ENCODE data around the gene ISYNA1. TPM values are rescaled to one million over a fixed set of nuclear protein-coding genes. Genes with fewer than 3 reads are reported as not detected.

ISYNA1 gene
- total and polyA plus RNA-seq, 2 experiments from 2014 or later: 191 to 208 TPM

GRCh38 chr19:18384775-18385174 lies 53.2 kb downstream of the ISYNA1 start (continued):
- TF ChIP-seq, protein P1, sequence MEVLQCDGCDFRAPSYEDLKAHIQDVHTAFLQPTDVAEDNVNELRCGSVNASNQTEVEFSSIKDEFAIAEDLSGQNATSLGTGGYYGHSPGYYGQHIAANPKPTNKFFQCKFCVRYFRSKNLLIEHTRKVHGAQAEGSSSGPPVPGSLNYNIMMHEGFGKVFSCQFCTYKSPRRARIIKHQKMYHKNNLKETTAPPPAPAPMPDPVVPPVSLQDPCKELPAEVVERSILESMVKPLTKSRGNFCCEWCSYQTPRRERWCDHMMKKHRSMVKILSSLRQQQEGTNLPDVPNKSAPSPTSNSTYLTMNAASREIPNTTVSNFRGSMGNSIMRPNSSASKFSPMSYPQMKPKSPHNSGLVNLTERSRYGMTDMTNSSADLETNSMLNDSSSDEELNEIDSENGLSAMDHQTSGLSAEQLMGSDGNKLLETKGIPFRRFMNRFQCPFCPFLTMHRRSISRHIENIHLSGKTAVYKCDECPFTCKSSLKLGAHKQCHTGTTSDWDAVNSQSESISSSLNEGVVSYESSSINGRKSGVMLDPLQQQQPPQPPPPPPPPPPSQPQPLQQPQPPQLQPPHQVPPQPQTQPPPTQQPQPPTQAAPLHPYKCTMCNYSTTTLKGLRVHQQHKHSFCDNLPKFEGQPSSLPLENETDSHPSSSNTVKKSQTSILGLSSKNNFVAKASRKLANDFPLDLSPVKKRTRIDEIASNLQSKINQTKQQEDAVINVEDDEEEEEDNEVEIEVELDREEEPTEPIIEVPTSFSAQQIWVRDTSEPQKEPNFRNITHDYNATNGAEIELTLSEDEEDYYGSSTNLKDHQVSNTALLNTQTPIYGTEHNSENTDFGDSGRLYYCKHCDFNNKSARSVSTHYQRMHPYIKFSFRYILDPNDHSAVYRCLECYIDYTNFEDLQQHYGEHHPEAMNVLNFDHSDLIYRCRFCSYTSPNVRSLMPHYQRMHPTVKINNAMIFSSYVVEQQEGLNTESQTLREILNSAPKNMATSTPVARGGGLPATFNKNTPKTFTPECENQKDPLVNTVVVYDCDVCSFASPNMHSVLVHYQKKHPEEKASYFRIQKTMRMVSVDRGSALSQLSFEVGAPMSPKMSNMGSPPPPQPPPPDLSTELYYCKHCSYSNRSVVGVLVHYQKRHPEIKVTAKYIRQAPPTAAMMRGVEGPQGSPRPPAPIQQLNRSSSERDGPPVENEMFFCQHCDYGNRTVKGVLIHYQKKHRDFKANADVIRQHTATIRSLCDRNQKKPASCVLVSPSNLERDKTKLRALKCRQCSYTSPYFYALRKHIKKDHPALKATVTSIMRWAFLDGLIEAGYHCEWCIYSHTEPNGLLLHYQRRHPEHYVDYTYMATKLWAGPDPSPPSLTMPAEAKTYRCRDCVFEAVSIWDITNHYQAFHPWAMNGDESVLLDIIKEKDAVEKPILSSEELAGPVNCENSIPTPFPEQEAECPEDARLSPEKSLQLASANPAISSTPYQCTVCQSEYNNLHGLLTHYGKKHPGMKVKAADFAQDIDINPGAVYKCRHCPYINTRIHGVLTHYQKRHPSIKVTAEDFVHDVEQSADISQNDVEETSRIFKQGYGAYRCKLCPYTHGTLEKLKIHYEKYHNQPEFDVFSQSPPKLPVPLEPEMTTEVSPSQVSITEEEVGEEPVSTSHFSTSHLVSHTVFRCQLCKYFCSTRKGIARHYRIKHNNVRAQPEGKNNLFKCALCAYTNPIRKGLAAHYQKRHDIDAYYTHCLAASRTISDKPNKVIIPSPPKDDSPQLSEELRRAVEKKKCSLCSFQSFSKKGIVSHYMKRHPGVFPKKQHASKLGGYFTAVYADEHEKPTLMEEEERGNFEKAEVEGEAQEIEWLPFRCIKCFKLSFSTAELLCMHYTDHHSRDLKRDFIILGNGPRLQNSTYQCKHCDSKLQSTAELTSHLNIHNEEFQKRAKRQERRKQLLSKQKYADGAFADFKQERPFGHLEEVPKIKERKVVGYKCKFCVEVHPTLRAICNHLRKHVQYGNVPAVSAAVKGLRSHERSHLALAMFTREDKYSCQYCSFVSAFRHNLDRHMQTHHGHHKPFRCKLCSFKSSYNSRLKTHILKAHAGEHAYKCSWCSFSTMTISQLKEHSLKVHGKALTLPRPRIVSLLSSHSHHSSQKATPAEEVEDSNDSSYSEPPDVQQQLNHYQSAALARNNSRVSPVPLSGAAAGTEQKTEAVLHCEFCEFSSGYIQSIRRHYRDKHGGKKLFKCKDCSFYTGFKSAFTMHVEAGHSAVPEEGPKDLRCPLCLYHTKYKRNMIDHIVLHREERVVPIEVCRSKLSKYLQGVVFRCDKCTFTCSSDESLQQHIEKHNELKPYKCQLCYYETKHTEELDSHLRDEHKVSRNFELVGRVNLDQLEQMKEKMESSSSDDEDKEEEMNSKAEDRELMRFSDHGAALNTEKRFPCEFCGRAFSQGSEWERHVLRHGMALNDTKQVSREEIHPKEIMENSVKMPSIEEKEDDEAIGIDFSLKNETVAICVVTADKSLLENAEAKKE (CRISPR knock-in tag; IDR thresholded peaks at IDR 0.05): no peak
- TF ChIP-seq ETS1 (IDR thresholded peaks at IDR 0.05): no peak
- TF ChIP-seq ZNF114 (CRISPR knock-in tag; IDR thresholded peaks at IDR 0.05): no peak
- no peak for TF ChIP-seq ZNF331 (CRISPR knock-in tag; IDR thresholded peaks at IDR 0.05; ENCODE audit: low read depth)
- TF ChIP-seq EZH2 (IDR thresholded peaks at IDR 0.05; ENCODE audit: low read depth, unreplicated experiment): no peak
- no peak for TF ChIP-seq POLR2AphosphoS5 (IDR thresholded peaks at IDR 0.05; ENCODE audit: low read depth)
- no peak for TF ChIP-seq JUNB (IDR thresholded peaks at IDR 0.05; ENCODE audit: unreplicated experiment)

Small RNAs within 50 kb of the gene (microRNA-seq; reads per million reads assigned to microRNA genes)
- gene MIR3189: not detected

Small RNAs within 50 kb of the gene (small RNA-seq; reads per million reads assigned to genes)
- gene MIR3189 (ENCODE audit: low replicate concordance): not detected

Other genes starting within 250 kb of the ISYNA1 start
- 41.9 and 81.3 TPM in 2 replicates for gene MPV17L2, start 244.9 kb downstream of the ISYNA1 start, total RNA-seq (2014; rRNA removed; shearing (Covaris generic))
- 38.7 and 40.2 TPM in 2 replicates for gene MPV17L2, start 244.9 kb downstream of the ISYNA1 start, polyA plus RNA-seq (2016; fragmentation: Nextera tagmentation; extraction: Ambion mirVana)
- 9.7 and 11.6 TPM in 2 replicates for gene RAB3A, start 234.1 kb downstream of the ISYNA1 start, total RNA-seq (2014; rRNA removed; shearing (Covaris generic))
- gene RAB3A, start 234.1 kb downstream of the ISYNA1 start, polyA plus RNA-seq (2016; fragmentation: Nextera tagmentation; extraction: Ambion mirVana): 20.3 and 24.1 TPM in 2 replicates
- gene PDE4C, start 211.7 kb downstream of the ISYNA1 start, total RNA-seq (2014; rRNA removed; shearing (Covaris generic)): 3.6 and 7.1 TPM in 2 replicates
- 1.6 and 2.5 TPM in 2 replicates for gene PDE4C, start 211.7 kb downstream of the ISYNA1 start, polyA plus RNA-seq (2016; fragmentation: Nextera tagmentation; extraction: Ambion mirVana)
- gene IQCN, start 163.7 kb downstream of the ISYNA1 start, total RNA-seq (2014; rRNA removed; shearing (Covaris generic)): 0.35 and 0.89 TPM in 2 replicates
- 0.10 TPM in 1 of 2 replicates, not detected in the other for gene IQCN, start 163.7 kb downstream of the ISYNA1 start, polyA plus RNA-seq (2016; fragmentation: Nextera tagmentation; extraction: Ambion mirVana)
- gene JUND, start 156.5 kb downstream of the ISYNA1 start, total RNA-seq (2014; rRNA removed; shearing (Covaris generic)): 154 and 181 TPM in 2 replicates
- gene JUND, start 156.5 kb downstream of the ISYNA1 start, polyA plus RNA-seq (2016; fragmentation: Nextera tagmentation; extraction: Ambion mirVana): 40.0 and 52.5 TPM in 2 replicates
- 511 and 591 TPM in 2 replicates for gene LSM4, start 115.1 kb downstream of the ISYNA1 start, total RNA-seq (2014; rRNA removed; shearing (Covaris generic))
- 637 and 641 TPM in 2 replicates for gene LSM4, start 115.1 kb downstream of the ISYNA1 start, polyA plus RNA-seq (2016; fragmentation: Nextera tagmentation; extraction: Ambion mirVana)
- gene PGPEP1, start 97.5 kb downstream of the ISYNA1 start, total RNA-seq (2014; rRNA removed; shearing (Covaris generic)): 18.9 and 27.6 TPM in 2 replicates
- 15.5 and 19.4 TPM in 2 replicates for gene PGPEP1, start 97.5 kb downstream of the ISYNA1 start, polyA plus RNA-seq (2016; fragmentation: Nextera tagmentation; extraction: Ambion mirVana)
- 15.7 and 19.8 TPM in 2 replicates for gene GDF15, start 52.0 kb downstream of the ISYNA1 start, total RNA-seq (2014; rRNA removed; shearing (Covaris generic))
- 12.6 and 18.3 TPM in 2 replicates for gene GDF15, start 52.0 kb downstream of the ISYNA1 start, polyA plus RNA-seq (2016; fragmentation: Nextera tagmentation; extraction: Ambion mirVana)
- 0.17 TPM in 1 of 2 replicates, not detected in the other for gene LRRC25, start 40.5 kb downstream of the ISYNA1 start, total RNA-seq (2014; rRNA removed; shearing (Covaris generic))
- 0.14 and 0.24 TPM in 2 replicates for gene LRRC25, start 40.5 kb downstream of the ISYNA1 start, polyA plus RNA-seq (2016; fragmentation: Nextera tagmentation; extraction: Ambion mirVana)
- gene SSBP4, start 18.7 kb downstream of the ISYNA1 start, total RNA-seq (2014; rRNA removed; shearing (Covaris generic)): 42.8 and 44.4 TPM in 2 replicates
- 47.9 and 52.0 TPM in 2 replicates for gene SSBP4, start 18.7 kb downstream of the ISYNA1 start, polyA plus RNA-seq (2016; fragmentation: Nextera tagmentation; extraction: Ambion mirVana)
- 16.2 and 20.1 TPM in 2 replicates for gene ELL, start 83.9 kb upstream of the ISYNA1 start, total RNA-seq (2014; rRNA removed; shearing (Covaris generic))
- 9.1 and 11.3 TPM in 2 replicates for gene ELL, start 83.9 kb upstream of the ISYNA1 start, polyA plus RNA-seq (2016; fragmentation: Nextera tagmentation; extraction: Ambion mirVana)
- 291 and 367 TPM in 2 replicates for gene FKBP8, start 105.4 kb upstream of the ISYNA1 start, total RNA-seq (2014; rRNA removed; shearing (Covaris generic))
- gene FKBP8, start 105.4 kb upstream of the ISYNA1 start, polyA plus RNA-seq (2016; fragmentation: Nextera tagmentation; extraction: Ambion mirVana): 158 and 164 TPM in 2 replicates
- 162 and 164 TPM in 2 replicates for gene KXD1, start 119.7 kb upstream of the ISYNA1 start, total RNA-seq (2014; rRNA removed; shearing (Covaris generic))
- gene KXD1, start 119.7 kb upstream of the ISYNA1 start, polyA plus RNA-seq (2016; fragmentation: Nextera tagmentation; extraction: Ambion mirVana): 108 and 111 TPM in 2 replicates
- gene UBA52, start 133.7 kb upstream of the ISYNA1 start, total RNA-seq (2014; rRNA removed; shearing (Covaris generic)): 627 and 649 TPM in 2 replicates
- gene UBA52, start 133.7 kb upstream of the ISYNA1 start, polyA plus RNA-seq (2016; fragmentation: Nextera tagmentation; extraction: Ambion mirVana): 1,301 and 1,361 TPM in 2 replicates
- gene REX1BD, start 150.7 kb upstream of the ISYNA1 start, total RNA-seq (2014; rRNA removed; shearing (Covaris generic)): 121 and 124 TPM in 2 replicates
- 135 and 138 TPM in 2 replicates for gene REX1BD, start 150.7 kb upstream of the ISYNA1 start, polyA plus RNA-seq (2016; fragmentation: Nextera tagmentation; extraction: Ambion mirVana)
- 17.1 and 18.1 TPM in 2 replicates for gene CRLF1, start 168.7 kb upstream of the ISYNA1 start, total RNA-seq (2014; rRNA removed; shearing (Covaris generic))
- gene CRLF1, start 168.7 kb upstream of the ISYNA1 start, polyA plus RNA-seq (2016; fragmentation: Nextera tagmentation; extraction: Ambion mirVana): 19.7 and 22.9 TPM in 2 replicates
- gene TMEM59L, start 174.7 kb upstream of the ISYNA1 start, total RNA-seq (2014; rRNA removed; shearing (Covaris generic)): 6.8 and 9.8 TPM in 2 replicates
- gene TMEM59L, start 174.7 kb upstream of the ISYNA1 start, polyA plus RNA-seq (2016; fragmentation: Nextera tagmentation; extraction: Ambion mirVana): 15.7 and 16.2 TPM in 2 replicates
- gene KLHL26, start 198.9 kb upstream of the ISYNA1 start, total RNA-seq (2014; rRNA removed; shearing (Covaris generic)): 11.2 and 13.7 TPM in 2 replicates
- 3.6 and 6.4 TPM in 2 replicates for gene KLHL26, start 198.9 kb upstream of the ISYNA1 start, polyA plus RNA-seq (2016; fragmentation: Nextera tagmentation; extraction: Ambion mirVana)
- 5.4 and 7.1 TPM in 2 replicates for gene CRTC1, start 245.5 kb upstream of the ISYNA1 start, total RNA-seq (2014; rRNA removed; shearing (Covaris generic))
- 6.7 and 8.4 TPM in 2 replicates for gene CRTC1, start 245.5 kb upstream of the ISYNA1 start, polyA plus RNA-seq (2016; fragmentation: Nextera tagmentation; extraction: Ambion mirVana)